OCI-LY1 (cell line): ENCODE results near the gene UPK1B.

Experiments
- H2AFZ ChIP-seq: fragments of 200-600 bp; sonication (generic), shearing (Covaris generic); 2 replicates; pipeline ENCODE4 v1.6.0; 2014; ENCODE audit warnings: antibody characterized with exemption, mild to moderate bottlenecking, low read length
- H3F3A ChIP-seq: fragments of 200-600 bp; sonication (generic), shearing (Covaris generic); 2 replicates; pipeline ENCODE4 v1.6.0; 2014; ENCODE audit warnings: mild to moderate bottlenecking, antibody characterized with exemption, low read length, moderate library complexity; ENCODE audit not compliant: insufficient read depth
- H3K27ac ChIP-seq: fragments of 200-600 bp; sonication (generic); 2 replicates; pipeline ENCODE4 v1.5.1; 2014; ENCODE audit warnings: low read length, mixed run types, mild to moderate bottlenecking, low read depth; ENCODE audit not compliant: poor library complexity, severe bottlenecking
- H3K27me3 ChIP-seq: fragments of 200-600 bp; sonication (generic); 2 replicates; pipeline ENCODE4 v1.6.0; 2014; ENCODE audit warnings: antibody characterized with exemption, mild to moderate bottlenecking, low read length, moderate library complexity; ENCODE audit not compliant: insufficient read depth
- H3K36me3 ChIP-seq: fragments of 200-600 bp; sonication (generic); 2 replicates; pipeline ENCODE4 v1.6.1; 2014; ENCODE audit warnings: mild to moderate bottlenecking, antibody characterized with exemption, low read length, moderate library complexity, mixed read lengths; ENCODE audit not compliant: insufficient read depth
- H3K4me1 ChIP-seq: fragments of 200-600 bp; sonication (generic); 2 replicates; pipeline ENCODE4 v1.5.1; 2014; ENCODE audit warnings: mild to moderate bottlenecking, low read length, moderate library complexity; ENCODE audit not compliant: insufficient read depth, severe bottlenecking
- H3K4me2 ChIP-seq: fragments of 200-600 bp; sonication (generic), shearing (Covaris generic); 2 replicates; pipeline ENCODE4 v1.6.1; 2014; ENCODE audit warnings: low read length
- H3K4me3 ChIP-seq: fragments of 200-600 bp; sonication (generic); 2 replicates; pipeline ENCODE4 v1.5.1; 2014; ENCODE audit warnings: low read length, low read depth, mild to moderate bottlenecking, mixed read lengths; ENCODE audit not compliant: poor library complexity, severe bottlenecking
- H3K79me2 ChIP-seq: fragments of 200-600 bp; shearing (Covaris generic); 2 replicates; pipeline ENCODE4 v1.6.1; 2016; ENCODE audit warnings: mixed run types, low read length, mixed read lengths; ENCODE audit not compliant: insufficient read depth
- H3K9ac ChIP-seq: fragments of 200-600 bp; sonication (generic), shearing (Covaris generic); 2 replicates; pipeline ENCODE4 v1.6.1; 2014; ENCODE audit warnings: mild to moderate bottlenecking, low read length, mixed read lengths
- H3K9me2 ChIP-seq: fragments of 200-600 bp; sonication (generic), shearing (Covaris generic); 2 replicates; pipeline ENCODE4 v1.6.1; 2014; ENCODE audit warnings: low read depth, mild to moderate bottlenecking, low read length, mixed read lengths
- H3K9me3 ChIP-seq: fragments of 200-600 bp; shearing (Covaris generic); 2 replicates; pipeline ENCODE4 v1.6.1; 2014; ENCODE audit warnings: low read length, mixed read lengths
- H4K20me1 ChIP-seq: fragments of 200-600 bp; sonication (generic), shearing (Covaris generic); 2 replicates; pipeline ENCODE4 v1.6.0; 2016; ENCODE audit warnings: mild to moderate bottlenecking, low read length; ENCODE audit not compliant: insufficient read depth
- EZH2 ChIP-seq: fragments of 200-600 bp; sonication (generic), shearing (Covaris generic); IDR thresholded peaks from 2 replicates; pipeline ENCODE4 v1.8.0; 2017; ENCODE audit warnings: borderline replicate concordance, mixed run types, mild to moderate bottlenecking, antibody characterized with exemption, low read length, moderate library complexity, mixed read lengths
- TF ChIP-seq, protein P1 (sequence below): fragments of 200-600 bp; sonication (generic), shearing (Covaris generic); IDR thresholded peaks from 2 replicates; pipeline ENCODE4 v1.5.1; 2017; ENCODE audit warnings: mild to moderate bottlenecking, antibody characterized with exemption, low read length, moderate library complexity, mixed read lengths

UPK1B gene

DNA sequence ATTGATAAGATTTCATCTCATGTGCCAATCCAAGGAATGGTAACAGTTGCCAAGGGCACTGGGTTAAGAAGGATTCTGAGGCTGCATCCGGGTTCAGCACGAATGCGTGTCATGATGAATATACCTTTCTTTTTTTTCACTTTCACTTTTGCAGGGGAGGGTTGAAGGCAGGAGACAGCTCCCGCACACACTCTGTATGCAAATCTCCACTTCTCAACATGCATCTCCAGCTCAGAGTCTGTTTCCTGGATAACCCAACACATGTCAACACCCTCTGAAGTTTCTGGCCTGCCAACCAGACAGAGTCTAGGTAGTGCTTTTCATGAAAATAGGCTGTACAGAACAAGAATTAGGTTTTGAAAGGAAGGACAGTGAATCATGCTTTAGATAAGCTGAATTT is 45.7 kb downstream of the UPK1B start:
- Histone ChIP-seq H3K27ac (no peak overlapping the region), H3K79me2 (no peaks in the 10 kb centered on the region), H4K20me1 (no peaks in the 10 kb centered on the region), H3K9me2 (no peaks in the 10 kb centered on the region), H3F3A (no peaks in the 10 kb centered on the region), H3K9ac (no peak overlapping the region), H2AFZ (no peak overlapping the region), H3K27me3 (no peaks in the 10 kb centered on the region), H3K4me2 (no peak overlapping the region), H3K9me3 (no peaks in the 10 kb centered on the region), H3K4me1 (no peaks in the 10 kb centered on the region), H3K4me3 (no peak overlapping the region), H3K36me3 (peaks cover 64% of the 10 kb centered on the region; the same call in 1 of the 2 replicates)
- TF ChIP-seq, protein P1, sequence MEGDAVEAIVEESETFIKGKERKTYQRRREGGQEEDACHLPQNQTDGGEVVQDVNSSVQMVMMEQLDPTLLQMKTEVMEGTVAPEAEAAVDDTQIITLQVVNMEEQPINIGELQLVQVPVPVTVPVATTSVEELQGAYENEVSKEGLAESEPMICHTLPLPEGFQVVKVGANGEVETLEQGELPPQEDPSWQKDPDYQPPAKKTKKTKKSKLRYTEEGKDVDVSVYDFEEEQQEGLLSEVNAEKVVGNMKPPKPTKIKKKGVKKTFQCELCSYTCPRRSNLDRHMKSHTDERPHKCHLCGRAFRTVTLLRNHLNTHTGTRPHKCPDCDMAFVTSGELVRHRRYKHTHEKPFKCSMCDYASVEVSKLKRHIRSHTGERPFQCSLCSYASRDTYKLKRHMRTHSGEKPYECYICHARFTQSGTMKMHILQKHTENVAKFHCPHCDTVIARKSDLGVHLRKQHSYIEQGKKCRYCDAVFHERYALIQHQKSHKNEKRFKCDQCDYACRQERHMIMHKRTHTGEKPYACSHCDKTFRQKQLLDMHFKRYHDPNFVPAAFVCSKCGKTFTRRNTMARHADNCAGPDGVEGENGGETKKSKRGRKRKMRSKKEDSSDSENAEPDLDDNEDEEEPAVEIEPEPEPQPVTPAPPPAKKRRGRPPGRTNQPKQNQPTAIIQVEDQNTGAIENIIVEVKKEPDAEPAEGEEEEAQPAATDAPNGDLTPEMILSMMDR: no peak
- TF ChIP-seq EZH2: no peak

DNA sequence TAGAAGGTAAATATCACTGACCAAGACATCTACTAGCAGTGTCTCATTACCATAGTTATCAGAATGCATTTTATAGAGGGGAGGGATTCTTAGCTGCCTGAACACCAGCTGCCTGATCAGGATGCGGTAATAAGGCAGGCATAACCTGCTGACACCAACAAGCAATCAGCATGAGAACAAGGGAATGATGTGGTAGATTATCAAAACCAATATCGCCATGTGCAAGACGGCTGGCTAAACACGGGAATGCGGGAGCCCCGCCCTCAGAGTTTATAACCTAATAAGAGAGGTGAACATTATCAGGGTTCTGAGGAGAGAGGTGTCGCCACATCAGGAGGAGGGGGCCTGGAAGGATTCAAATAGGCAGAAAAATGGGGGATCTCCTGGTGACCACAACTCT is 46.8 kb downstream of the UPK1B start:
- H3K36me3 ChIP-seq: peaks cover 57% of the 10 kb centered on the region; the same call in 1 of the 2 replicates
- no peaks in the 10 kb centered on the region for H3K9me3 ChIP-seq

DNA sequence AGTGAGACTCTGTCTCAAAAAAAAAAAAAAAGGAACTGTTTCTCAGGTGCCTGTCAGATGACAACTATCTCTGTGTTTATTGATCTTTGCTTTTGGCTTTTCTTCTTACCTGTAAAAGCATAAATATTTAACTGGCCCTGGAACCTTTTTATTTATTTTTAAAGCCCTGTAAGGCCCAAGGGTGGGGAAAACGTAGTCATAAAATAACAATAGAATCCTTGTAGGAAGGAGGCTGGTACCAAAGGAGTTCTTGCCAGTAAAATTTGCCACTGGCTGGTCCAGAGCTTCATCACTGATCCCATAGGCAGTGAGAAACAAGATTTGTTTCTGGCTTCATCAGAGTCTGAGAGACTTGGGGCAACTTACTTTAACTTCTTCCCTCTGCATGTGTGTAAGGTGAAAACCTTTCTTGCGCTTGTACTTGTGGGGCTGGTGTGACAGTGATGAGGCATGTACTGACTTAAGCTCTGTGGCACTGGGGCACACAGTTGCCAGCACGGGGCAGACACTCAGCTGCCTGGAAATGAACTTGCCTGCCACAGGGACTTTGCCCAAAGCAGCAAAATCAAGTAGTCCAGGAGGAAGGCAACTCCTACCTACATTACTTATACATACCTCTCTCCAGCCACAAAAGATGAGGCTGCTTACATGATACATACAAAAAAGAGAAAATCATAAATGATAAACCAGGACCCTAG is 47.7 kb downstream of the UPK1B start:
- H3K9me3 ChIP-seq: no peaks in the 10 kb centered on the region
- no peak overlapping the region for H3K27ac ChIP-seq
- H2AFZ ChIP-seq: no peak overlapping the region
- H3K4me2 ChIP-seq: no peak overlapping the region
- H3K4me1 ChIP-seq: no peaks in the 10 kb centered on the region
- H3K9me2 ChIP-seq: no peaks in the 10 kb centered on the region
- no peaks in the 10 kb centered on the region for H4K20me1 ChIP-seq
- no peak overlapping the region for H3K4me3 ChIP-seq
- H3K9ac ChIP-seq: no peak overlapping the region
- no peaks in the 10 kb centered on the region for H3K27me3 ChIP-seq
- peaks cover 53% of the 10 kb centered on the region; the same call in 1 of the 2 replicates for H3K36me3 ChIP-seq
- no peaks in the 10 kb centered on the region for H3K79me2 ChIP-seq
- H3F3A ChIP-seq: no peaks in the 10 kb centered on the region
- no peak for TF ChIP-seq EZH2
- TF ChIP-seq, protein P1: no peak

More for the DNA sequence above, 46.8 kb downstream of the UPK1B start:
- no peak overlapping the region for H3K4me3 ChIP-seq
- H3K79me2 ChIP-seq: no peaks in the 10 kb centered on the region
- TF ChIP-seq EZH2: no peak
- TF ChIP-seq, protein P1: no peak
- no peak overlapping the region for H2AFZ ChIP-seq
- H3K4me2 ChIP-seq: no peak overlapping the region
- H3K9ac ChIP-seq: no peak overlapping the region
- no peaks in the 10 kb centered on the region for H4K20me1 ChIP-seq
- H3K27me3 ChIP-seq: no peaks in the 10 kb centered on the region
- no peak overlapping the region for H3K27ac ChIP-seq
- H3K4me1 ChIP-seq: no peaks in the 10 kb centered on the region
- H3K9me2 ChIP-seq: no peaks in the 10 kb centered on the region
- no peaks in the 10 kb centered on the region for H3F3A ChIP-seq
